ENCODE data around the gene CPSF4. TPM values are rescaled to one million over a fixed set of nuclear protein-coding genes. Genes with fewer than 3 reads are reported as not detected.

The CPSF4 gene
- total RNA-seq, 1 donor from 2014 or later: 38.0 TPM

DNA sequence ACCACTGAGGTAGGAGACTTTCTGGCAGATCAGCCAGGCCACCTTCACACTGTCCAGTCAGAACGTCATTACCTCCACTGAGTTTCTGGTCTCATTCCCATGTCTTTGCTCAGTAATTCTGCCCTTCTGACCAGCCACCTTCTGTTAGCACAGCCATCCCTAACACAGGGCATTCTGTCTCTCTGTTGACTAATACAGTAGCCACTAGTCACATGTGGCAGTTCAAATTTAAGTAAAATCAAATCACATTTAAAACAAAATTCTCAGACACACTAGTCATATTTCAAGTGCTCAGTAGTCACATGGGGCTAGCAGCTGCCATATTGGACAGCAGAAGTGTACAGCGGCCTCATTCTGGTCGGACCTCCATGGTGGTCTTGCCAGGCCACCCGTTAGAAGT, 7.4 kb downstream of the CPSF4 start:
- H3K4me3 ChIP-seq: no peak overlapping the region
- no peaks in the 10 kb centered on the region for H3K9me3 ChIP-seq
- DNase-seq (ENCODE audit: low spot score in 2 of 2): no peak
- H3K36me3 ChIP-seq: peaks cover 55 to 63% of the 10 kb centered on the region in 2 donors
- peaks cover 0 to 9% of the 10 kb centered on the region in 2 donors for H3K4me1 ChIP-seq
- intact Hi-C loops (cut with DNase I): no loop called here
- H3K27ac ChIP-seq: no peak overlapping the region
- H3K27me3 ChIP-seq: no peaks in the 10 kb centered on the region
- TF ChIP-seq, protein P1, sequence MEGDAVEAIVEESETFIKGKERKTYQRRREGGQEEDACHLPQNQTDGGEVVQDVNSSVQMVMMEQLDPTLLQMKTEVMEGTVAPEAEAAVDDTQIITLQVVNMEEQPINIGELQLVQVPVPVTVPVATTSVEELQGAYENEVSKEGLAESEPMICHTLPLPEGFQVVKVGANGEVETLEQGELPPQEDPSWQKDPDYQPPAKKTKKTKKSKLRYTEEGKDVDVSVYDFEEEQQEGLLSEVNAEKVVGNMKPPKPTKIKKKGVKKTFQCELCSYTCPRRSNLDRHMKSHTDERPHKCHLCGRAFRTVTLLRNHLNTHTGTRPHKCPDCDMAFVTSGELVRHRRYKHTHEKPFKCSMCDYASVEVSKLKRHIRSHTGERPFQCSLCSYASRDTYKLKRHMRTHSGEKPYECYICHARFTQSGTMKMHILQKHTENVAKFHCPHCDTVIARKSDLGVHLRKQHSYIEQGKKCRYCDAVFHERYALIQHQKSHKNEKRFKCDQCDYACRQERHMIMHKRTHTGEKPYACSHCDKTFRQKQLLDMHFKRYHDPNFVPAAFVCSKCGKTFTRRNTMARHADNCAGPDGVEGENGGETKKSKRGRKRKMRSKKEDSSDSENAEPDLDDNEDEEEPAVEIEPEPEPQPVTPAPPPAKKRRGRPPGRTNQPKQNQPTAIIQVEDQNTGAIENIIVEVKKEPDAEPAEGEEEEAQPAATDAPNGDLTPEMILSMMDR (IDR thresholded peaks at IDR 0.05): no peak

DNA sequence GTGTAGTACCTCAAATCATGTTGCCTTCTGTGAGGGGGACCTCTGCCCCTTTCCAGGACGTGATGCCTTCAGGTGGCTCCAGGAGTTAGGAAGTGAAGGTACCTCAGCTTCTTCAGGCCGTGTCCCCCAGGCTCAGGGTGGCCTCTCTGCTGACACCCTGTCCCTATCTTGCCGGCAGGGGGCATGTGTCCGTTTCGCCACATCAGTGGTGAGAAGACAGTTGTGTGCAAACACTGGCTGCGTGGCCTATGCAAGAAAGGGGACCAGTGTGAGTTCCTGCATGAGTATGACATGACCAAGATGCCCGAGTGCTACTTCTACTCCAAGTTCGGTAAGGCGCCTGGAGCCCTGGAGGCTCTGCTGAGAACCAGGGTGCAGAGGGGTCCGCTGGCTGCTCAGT, 9.2 kb downstream of the CPSF4 start:
- TF ChIP-seq, protein P1 (IDR thresholded peaks at IDR 0.05): no peak
- no peak for DNase-seq (ENCODE audit: low spot score in 2 of 2)
- intact Hi-C loops (cut with DNase I): no loop called here
- H3K27me3 ChIP-seq: no peaks in the 10 kb centered on the region
- H3K4me1 ChIP-seq: no peaks in the 10 kb centered on the region
- no peak overlapping the region for H3K27ac ChIP-seq
- H3K4me3 ChIP-seq: no peak overlapping the region
- no peaks in the 10 kb centered on the region for H3K9me3 ChIP-seq
- H3K36me3 ChIP-seq: peaks cover 61 to 76% of the 10 kb centered on the region in 2 donors

DNA sequence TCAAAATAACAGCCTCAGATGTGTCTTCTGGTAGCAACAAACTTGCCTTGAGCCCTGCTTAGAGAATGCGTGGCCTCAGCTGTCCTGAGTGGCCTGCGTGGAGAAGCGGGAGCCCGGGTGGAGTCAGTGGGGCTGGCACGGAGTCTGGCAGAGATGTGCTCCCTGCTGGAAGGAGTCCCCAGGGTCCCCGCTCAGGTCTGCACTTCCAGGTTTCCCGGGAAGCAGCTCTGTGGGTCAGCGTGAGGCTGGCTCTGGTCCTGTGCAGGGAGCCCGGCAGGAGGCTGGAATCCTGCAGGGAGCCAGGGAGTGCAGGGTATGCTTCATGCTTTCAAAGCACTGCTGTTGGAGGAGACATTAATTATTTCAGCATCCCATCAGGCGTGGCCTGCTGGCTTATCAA, 10.1 kb downstream of the CPSF4 start:
- TF ChIP-seq, protein P1 (IDR thresholded peaks at IDR 0.05): no peak
- Histone ChIP-seq H3K9me3 (no peaks in the 10 kb centered on the region), H3K27me3 (no peaks in the 10 kb centered on the region), H3K36me3 (peaks cover 62 to 80% of the 10 kb centered on the region in 2 donors), H3K27ac (no peak overlapping the region), H3K4me3 (no peak overlapping the region), H3K4me1 (no peaks in the 10 kb centered on the region)
- no peak for DNase-seq (ENCODE audit: low spot score in 2 of 2)
- intact Hi-C loops (cut with DNase I): no loop called here

DNA sequence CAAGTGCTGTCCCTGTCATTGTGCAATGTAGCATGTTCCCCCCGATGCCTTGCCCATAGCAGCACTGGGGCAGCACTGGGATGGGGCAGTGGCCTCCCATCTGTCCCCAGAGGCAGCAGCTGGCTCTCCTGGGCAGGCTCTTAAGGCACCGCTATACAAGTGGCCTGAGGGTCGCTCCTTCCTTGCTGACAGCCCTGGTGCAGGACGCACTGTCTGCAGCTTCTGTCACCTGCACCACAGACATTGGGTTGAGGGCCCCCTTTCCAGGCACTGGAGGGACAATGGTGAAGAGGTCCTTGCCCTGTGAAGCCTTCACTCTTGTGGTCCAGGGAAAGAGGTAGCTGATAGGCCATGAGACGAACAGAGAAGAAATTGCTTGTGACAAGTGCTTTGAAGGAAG, 10.6 kb downstream of the CPSF4 start:
- DNase-seq (ENCODE audit: low spot score in 2 of 2): no peak
- Histone ChIP-seq H3K36me3 (peaks cover 67 to 85% of the 10 kb centered on the region in 2 donors), H3K4me3 (no peak overlapping the region), H3K27me3 (no peaks in the 10 kb centered on the region), H3K4me1 (no peaks in the 10 kb centered on the region), H3K27ac (no peak overlapping the region), H3K9me3 (no peaks in the 10 kb centered on the region)
- TF ChIP-seq, protein P1 (IDR thresholded peaks at IDR 0.05): no peak
- intact Hi-C loops (cut with DNase I): no loop called here

DNA sequence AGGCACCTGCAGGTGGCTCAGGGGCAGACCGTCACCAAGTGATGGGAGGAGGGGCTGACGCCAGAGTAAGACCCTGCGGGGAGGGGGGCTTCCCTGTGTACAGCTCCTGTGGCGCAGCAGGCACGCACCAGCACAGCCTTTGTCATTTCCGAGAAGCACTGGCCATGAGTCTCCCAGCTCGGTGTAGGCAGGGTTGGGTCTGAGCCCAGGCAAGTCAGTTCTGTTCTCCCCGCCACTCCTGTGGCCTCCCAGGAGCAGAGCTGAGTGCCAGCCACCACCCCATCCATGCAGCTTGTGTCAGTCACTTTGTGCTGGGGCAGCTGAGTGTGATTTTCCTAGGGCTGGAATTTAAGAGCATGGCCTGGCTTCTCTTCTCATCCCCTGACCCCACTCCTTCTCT, 13.2 kb downstream of the CPSF4 start:
- no peak overlapping the region for H3K4me3 ChIP-seq
- no peak for DNase-seq (ENCODE audit: low spot score in 2 of 2)
- H3K27me3 ChIP-seq: no peaks in the 10 kb centered on the region
- no peaks in the 10 kb centered on the region for H3K4me1 ChIP-seq
- intact Hi-C loops (cut with DNase I): no loop called here
- H3K36me3 ChIP-seq: peaks cover 72 to 90% of the 10 kb centered on the region in 2 donors
- TF ChIP-seq, protein P1 (IDR thresholded peaks at IDR 0.05): no peak
- H3K9me3 ChIP-seq: no peaks in the 10 kb centered on the region
- no peak overlapping the region for H3K27ac ChIP-seq

DNA sequence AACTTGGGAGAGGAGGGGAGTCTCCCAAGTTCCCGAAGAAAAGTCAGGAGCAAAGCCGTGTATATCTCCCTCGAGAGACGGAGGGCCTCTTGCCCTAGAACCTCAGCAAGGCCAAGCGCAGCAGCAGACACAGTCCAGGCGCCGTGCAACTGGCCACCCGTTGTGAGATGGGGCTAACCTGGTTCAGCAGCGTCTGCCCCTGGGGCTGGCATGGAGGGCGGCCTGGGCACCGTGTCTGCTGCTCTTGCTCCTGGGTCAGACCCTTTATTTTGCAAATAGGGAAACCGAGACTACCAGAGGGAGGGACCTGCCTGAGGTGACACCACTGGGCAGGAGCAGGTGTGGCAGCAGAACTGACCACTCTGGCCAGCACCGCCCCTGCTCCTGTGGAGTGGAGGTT, 13.8 kb downstream of the CPSF4 start:
- no peaks in the 10 kb centered on the region for H3K27me3 ChIP-seq
- DNase-seq (ENCODE audit: low spot score in 2 of 2): no peak
- TF ChIP-seq, protein P1 (IDR thresholded peaks at IDR 0.05): no peak
- peaks cover 77 to 93% of the 10 kb centered on the region in 2 donors for H3K36me3 ChIP-seq
- H3K9me3 ChIP-seq: no peaks in the 10 kb centered on the region
- H3K4me1 ChIP-seq: no peaks in the 10 kb centered on the region
- intact Hi-C loops (cut with DNase I): no loop called here
- H3K27ac ChIP-seq: no peak overlapping the region
- H3K4me3 ChIP-seq: no peak overlapping the region
